Osteocyte (in vitro differentiated cells): ENCODE results near the gene FAM78B. TPM values are rescaled to one million over a fixed set of nuclear protein-coding genes. Genes with fewer than 3 reads are reported as not detected.

ENCODE experiments used
- DNase-seq: peaks from one replicate; pipeline ENCODE4 v3.0.0; 2021; ENCODE audit warnings: mixed read lengths; ENCODE audit not compliant: unreplicated experiment; ENCODE audit errors: extremely low spot score
- H3K27ac Mint-ChIP-seq: one replicate; pipeline ENCODE4 v1.8.0; 2021; ENCODE audit warnings: mild to moderate bottlenecking, mixed read lengths; ENCODE audit not compliant: unreplicated experiment
- H3K27me3 Mint-ChIP-seq: one replicate; pipeline ENCODE4 v1.8.0; 2021; ENCODE audit warnings: mixed read lengths; ENCODE audit not compliant: unreplicated experiment
- H3K36me3 Mint-ChIP-seq: one replicate; pipeline ENCODE4 v1.8.0; 2021; ENCODE audit warnings: mixed read lengths; ENCODE audit not compliant: unreplicated experiment
- H3K4me1 Mint-ChIP-seq: one replicate; pipeline ENCODE4 v1.8.0; 2021; ENCODE audit warnings: mixed read lengths; ENCODE audit not compliant: unreplicated experiment
- H3K4me3 Mint-ChIP-seq: one replicate; pipeline ENCODE4 v1.8.0; 2021; ENCODE audit warnings: mild to moderate bottlenecking, moderate library complexity, mixed read lengths; ENCODE audit not compliant: unreplicated experiment
- H3K9me3 Mint-ChIP-seq: one replicate; pipeline ENCODE4 v1.8.0; 2021; ENCODE audit warnings: mixed read lengths; ENCODE audit not compliant: unreplicated experiment
- total RNA-seq: library from RNA; stranded (reverse); gene quantifications from 2 replicates; pipeline ENCODE4 v1.2.1, GENCODE V29; 2021
- TF ChIP-seq, protein P1 (sequence below): fragments of 200-600 bp; sonication (generic); IDR thresholded peaks from 2 replicates; pipeline ENCODE4 v1.5.0; 2021; ENCODE audit warnings: antibody characterized with exemption, mild to moderate bottlenecking, moderate library complexity

Gene FAM78B
- total RNA-seq, 1 donor from 2014 or later: 0.51 TPM

DNA sequence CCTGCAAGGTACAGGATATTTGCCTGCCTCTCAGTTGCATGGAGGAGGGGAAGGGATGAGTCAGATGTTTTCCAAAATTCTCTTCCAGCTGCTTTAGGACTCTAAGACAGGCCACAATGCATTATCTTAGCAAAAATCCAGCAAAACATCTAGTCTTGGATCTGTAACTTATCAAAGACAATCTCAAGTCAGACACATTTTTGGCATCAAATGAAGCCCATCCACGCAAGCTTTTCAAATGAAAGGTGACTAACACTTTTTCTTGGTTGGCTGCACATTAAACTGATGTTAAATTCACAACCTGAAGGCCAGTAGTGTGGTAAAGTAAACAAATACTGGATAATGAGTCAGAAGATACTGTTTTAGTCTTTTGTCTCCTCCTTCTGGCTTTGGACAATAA lies 21.3 kb downstream of the FAM78B start:
- Mint-ChIP-seq H3K9me3 (peaks cover 3% of the 10 kb centered on the region), H3K4me1 (no peaks in the 10 kb centered on the region), H3K27ac (no peak overlapping the region), H3K36me3 (no peaks in the 10 kb centered on the region), H3K27me3 (no peaks in the 10 kb centered on the region), H3K4me3 (no peak overlapping the region)
- no peak for DNase-seq
- TF ChIP-seq, protein P1, sequence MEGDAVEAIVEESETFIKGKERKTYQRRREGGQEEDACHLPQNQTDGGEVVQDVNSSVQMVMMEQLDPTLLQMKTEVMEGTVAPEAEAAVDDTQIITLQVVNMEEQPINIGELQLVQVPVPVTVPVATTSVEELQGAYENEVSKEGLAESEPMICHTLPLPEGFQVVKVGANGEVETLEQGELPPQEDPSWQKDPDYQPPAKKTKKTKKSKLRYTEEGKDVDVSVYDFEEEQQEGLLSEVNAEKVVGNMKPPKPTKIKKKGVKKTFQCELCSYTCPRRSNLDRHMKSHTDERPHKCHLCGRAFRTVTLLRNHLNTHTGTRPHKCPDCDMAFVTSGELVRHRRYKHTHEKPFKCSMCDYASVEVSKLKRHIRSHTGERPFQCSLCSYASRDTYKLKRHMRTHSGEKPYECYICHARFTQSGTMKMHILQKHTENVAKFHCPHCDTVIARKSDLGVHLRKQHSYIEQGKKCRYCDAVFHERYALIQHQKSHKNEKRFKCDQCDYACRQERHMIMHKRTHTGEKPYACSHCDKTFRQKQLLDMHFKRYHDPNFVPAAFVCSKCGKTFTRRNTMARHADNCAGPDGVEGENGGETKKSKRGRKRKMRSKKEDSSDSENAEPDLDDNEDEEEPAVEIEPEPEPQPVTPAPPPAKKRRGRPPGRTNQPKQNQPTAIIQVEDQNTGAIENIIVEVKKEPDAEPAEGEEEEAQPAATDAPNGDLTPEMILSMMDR: no peak

DNA sequence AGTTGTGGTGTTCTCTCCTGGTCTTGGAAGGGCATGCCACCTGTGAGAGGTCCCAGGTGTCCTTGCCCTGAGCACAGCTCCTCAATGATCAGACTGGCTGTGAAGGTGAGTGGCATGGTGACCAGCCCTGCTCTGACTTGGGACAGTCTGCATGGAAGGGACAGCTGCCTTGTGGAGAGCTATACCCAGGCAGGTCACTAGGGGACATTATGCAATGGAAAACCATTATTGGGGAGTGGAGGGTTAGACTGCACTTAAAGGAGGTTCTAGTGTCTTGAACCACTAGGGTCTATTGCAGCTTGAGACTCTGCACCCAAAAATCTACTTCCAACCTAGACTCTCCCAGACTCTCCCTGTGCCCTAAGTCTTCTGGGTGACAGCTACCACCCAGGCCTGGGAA lies 24.8 kb downstream of the FAM78B start:
- Mint-ChIP-seq H3K9me3 (no peaks in the 10 kb centered on the region), H3K27ac (no peak overlapping the region), H3K27me3 (no peaks in the 10 kb centered on the region), H3K4me1 (no peaks in the 10 kb centered on the region), H3K4me3 (no peak overlapping the region), H3K36me3 (no peaks in the 10 kb centered on the region)
- TF ChIP-seq, protein P1: no peak
- DNase-seq: no peak

DNA sequence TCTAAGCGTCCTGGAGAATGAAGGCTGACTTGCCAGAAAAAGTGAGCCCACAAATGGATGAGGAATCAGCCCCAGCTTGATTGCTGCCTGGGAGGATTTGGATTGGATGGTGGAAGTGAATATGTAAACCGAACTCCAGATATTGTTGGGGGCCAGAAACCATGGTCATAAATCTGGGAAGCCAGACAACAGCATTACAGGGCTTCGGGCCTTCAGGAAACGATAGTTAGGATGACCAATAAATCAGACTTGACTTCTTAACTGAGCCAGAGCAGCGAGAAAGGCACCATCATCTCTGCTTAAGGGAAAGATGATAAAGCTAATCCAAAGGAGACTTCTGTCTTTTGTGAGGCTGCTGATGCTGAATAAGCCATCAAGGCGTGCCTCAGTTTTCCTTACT lies 26.6 kb downstream of the FAM78B start:
- Mint-ChIP-seq H3K4me3 (no peak overlapping the region), H3K4me1 (no peaks in the 10 kb centered on the region), H3K36me3 (no peaks in the 10 kb centered on the region), H3K27me3 (no peaks in the 10 kb centered on the region), H3K9me3 (no peaks in the 10 kb centered on the region), H3K27ac (no peak overlapping the region)
- TF ChIP-seq, protein P1: no peak
- no peak for DNase-seq

DNA sequence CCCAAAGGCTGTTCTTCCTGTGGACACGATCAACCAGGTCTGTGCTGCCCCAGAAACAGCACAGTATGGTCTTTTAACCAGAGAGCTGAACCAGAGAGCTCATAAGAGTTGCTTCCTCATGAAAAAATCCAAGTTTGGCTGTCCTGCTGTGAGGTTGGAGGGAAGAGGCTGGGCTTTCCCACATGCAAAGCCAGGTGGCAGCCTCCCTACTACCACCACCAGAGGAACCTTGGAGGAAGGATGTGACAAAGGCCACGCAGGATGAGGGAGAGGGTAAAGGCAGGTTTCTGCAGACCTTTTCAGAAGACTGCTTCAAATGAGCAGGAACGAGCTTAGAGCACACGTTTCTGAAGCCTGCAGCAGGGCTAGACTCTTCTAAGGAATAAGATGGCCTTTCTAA lies 27.1 kb downstream of the FAM78B start:
- DNase-seq: no peak
- Mint-ChIP-seq H3K27ac (no peak overlapping the region), H3K4me3 (no peak overlapping the region), H3K36me3 (no peaks in the 10 kb centered on the region), H3K4me1 (no peaks in the 10 kb centered on the region), H3K27me3 (no peaks in the 10 kb centered on the region), H3K9me3 (no peaks in the 10 kb centered on the region)
- TF ChIP-seq, protein P1: no peak

DNA sequence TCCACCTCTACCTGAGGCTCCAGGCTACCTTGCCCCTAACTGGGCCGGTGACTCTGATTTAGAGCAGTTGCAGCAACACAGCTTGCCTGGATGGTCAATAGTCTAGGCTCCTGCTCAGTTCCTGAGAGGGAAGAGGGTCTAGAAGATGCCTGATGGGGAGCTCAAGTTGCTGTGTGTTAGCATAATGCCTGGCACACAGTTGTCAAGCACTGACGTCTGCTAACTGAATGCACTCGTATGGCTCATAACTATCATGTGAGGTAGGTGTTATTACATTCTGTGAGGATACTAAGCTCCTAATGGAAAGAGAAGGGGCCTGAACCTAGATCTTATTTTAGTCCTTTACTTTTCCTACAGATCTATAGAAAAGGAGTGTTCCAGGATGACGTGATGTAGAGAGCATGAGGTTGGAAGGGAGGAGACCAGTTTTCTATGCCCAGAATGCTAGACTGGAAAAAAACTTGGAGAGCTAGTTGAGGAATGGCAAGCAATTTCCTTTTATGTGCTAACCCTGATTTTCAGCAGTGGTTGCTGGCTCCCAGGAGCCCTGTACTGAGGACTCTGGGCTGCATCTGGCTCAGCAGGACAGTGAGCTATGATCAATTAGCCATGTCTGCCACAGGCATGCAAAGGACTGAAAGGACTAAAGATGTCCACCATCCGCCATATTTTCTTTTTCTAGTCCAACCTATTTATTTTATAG lies 30.0 kb downstream of the FAM78B start:
- peaks cover 5% of the 10 kb centered on the region for H3K9me3 Mint-ChIP-seq
- no peak for DNase-seq
- H3K27me3 Mint-ChIP-seq: no peaks in the 10 kb centered on the region
- no peaks in the 10 kb centered on the region for H3K4me1 Mint-ChIP-seq
- H3K27ac Mint-ChIP-seq: no peak overlapping the region
- H3K4me3 Mint-ChIP-seq: no peak overlapping the region
- TF ChIP-seq, protein P1: no peak
- no peaks in the 10 kb centered on the region for H3K36me3 Mint-ChIP-seq
